ENCODE results near the gene VPS16. TPM values are rescaled to one million over a fixed set of nuclear protein-coding genes. Genes with fewer than 3 reads are reported as not detected.

Gene VPS16
- total RNA-seq, 1 donor from 2014 or later, result 30.0 TPM

- TF ChIP-seq, protein P1, sequence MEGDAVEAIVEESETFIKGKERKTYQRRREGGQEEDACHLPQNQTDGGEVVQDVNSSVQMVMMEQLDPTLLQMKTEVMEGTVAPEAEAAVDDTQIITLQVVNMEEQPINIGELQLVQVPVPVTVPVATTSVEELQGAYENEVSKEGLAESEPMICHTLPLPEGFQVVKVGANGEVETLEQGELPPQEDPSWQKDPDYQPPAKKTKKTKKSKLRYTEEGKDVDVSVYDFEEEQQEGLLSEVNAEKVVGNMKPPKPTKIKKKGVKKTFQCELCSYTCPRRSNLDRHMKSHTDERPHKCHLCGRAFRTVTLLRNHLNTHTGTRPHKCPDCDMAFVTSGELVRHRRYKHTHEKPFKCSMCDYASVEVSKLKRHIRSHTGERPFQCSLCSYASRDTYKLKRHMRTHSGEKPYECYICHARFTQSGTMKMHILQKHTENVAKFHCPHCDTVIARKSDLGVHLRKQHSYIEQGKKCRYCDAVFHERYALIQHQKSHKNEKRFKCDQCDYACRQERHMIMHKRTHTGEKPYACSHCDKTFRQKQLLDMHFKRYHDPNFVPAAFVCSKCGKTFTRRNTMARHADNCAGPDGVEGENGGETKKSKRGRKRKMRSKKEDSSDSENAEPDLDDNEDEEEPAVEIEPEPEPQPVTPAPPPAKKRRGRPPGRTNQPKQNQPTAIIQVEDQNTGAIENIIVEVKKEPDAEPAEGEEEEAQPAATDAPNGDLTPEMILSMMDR (IDR thresholded peaks at IDR 0.05), result no peak
- TF ChIP-seq POLR2AphosphoS5 (IDR thresholded peaks at IDR 0.05; ENCODE audit: insufficient read depth in 1 of 2, low read depth in 1 of 2), result no peak
- Histone ChIP-seq H3K27ac (no peak overlapping the region), H3K4me3 (no peak overlapping the region), H3K27me3 (no peaks in the 10 kb centered on the region), H3K9me3 (no peaks in the 10 kb centered on the region), H3K36me3 (peaks cover 0 to 15% of the 10 kb centered on the region in 2 donors), H3K4me1 (peaks cover 15% of the 10 kb centered on the region)
- intact Hi-C loops (cut with DNase I), result no loop called here
- DNase-seq (ENCODE audit: extremely low spot score in 2 of 2), result no peak
Measured at GRCh38 chr20:2835331-2835796, 5.2 kb upstream of the VPS16 start.

DNA sequence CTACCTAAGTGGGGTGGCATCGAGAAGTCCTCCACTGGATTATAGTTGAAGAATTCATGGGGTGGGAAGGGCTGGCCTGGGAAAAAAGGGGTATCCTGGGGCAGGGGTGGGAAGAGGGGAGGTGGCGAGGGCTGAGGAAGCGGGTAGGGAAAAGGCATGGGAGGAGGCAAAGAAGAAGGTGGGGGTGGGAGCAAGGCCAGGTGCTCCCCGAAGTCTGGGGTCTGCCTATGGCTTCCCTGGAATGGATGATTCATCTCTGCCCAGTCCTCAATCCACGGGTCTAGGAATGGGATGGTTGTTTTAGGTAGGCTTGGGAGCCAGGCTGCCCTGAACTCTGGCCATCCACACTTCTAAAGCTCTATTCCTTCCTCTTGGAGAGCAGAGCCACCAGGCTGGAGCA, 4.5 kb upstream of the VPS16 start:
- Histone ChIP-seq H3K36me3 (peaks cover 0 to 15% of the 10 kb centered on the region in 2 donors), H3K27me3 (no peaks in the 10 kb centered on the region), H3K4me3 (no peak overlapping the region), H3K27ac (no peak overlapping the region), H3K4me1 (peaks cover 16% of the 10 kb centered on the region), H3K9me3 (no peaks in the 10 kb centered on the region)
- intact Hi-C loops (cut with DNase I), result no loop called here
- DNase-seq (ENCODE audit: extremely low spot score in 2 of 2), result peak in 1 of 2 donors; percentile 71
- TF ChIP-seq POLR2A (IDR thresholded peaks at IDR 0.05) (no peak), POLR2AphosphoS5 (IDR thresholded peaks at IDR 0.05; ENCODE audit: insufficient read depth in 1 of 2, low read depth in 1 of 2) (no peak)
- TF ChIP-seq, protein P1 (IDR thresholded peaks at IDR 0.05), result no peak

- Histone ChIP-seq H3K4me1 (peaks cover 25% of the 10 kb centered on the region), H3K9me3 (no peaks in the 10 kb centered on the region), H3K27me3 (no peaks in the 10 kb centered on the region), H3K4me3 (no peak overlapping the region), H3K36me3 (peaks cover 0 to 15% of the 10 kb centered on the region in 2 donors), H3K27ac (no peak overlapping the region)
- DNase-seq (ENCODE audit: extremely low spot score in 2 of 2), result peak in 1 of 2 donors; percentile 64
- intact Hi-C loops (cut with DNase I), result no loop called here
- TF ChIP-seq, protein P1 (IDR thresholded peaks at IDR 0.05), result no peak
- no peak for TF ChIP-seq POLR2A (IDR thresholded peaks at IDR 0.05)
- TF ChIP-seq POLR2AphosphoS5 (IDR thresholded peaks at IDR 0.05; ENCODE audit: insufficient read depth in 1 of 2, low read depth in 1 of 2), result no peak
Measured at GRCh38 chr20:2837221-2837960, 3.2 kb upstream of the VPS16 start.

DNA sequence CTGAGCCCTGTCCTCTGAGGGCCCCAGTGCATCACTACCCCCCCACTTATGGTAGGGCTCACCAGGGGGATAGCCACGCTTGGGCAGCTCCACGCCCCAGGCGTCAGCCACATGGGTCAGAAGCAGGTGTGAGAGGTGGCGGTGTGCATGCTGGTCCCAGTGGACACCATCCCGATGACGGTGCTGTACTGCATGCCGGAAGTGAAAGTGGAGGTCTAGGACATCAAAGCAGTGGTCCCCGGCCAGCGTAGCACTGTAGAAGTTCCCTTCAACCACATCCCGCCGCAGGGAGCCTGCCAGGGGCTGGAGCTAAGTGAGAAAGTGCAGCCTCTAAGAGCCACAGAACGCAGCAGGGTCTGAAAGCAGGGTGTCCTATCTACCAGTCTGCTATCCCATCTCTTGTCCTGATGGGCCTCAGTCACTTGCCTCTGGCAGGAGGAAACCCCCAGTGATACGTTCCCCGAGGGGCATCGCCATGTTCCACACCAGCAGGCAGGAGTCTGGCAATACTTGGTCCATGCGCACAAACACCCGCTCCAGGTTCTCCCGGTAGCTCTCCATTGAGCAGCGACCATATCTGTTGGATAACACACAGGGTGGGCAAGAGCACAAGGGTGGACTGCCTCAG, 2.3 kb upstream of the VPS16 start:
- intact Hi-C loops (cut with DNase I), result no loop called here
- TF ChIP-seq POLR2AphosphoS5 (IDR thresholded peaks at IDR 0.05; ENCODE audit: insufficient read depth in 1 of 2, low read depth in 1 of 2), result no peak
- no peak for TF ChIP-seq POLR2A (IDR thresholded peaks at IDR 0.05)
- TF ChIP-seq, protein P1 (IDR thresholded peaks at IDR 0.05), result no peak
- DNase-seq (ENCODE audit: extremely low spot score in 2 of 2), result peak in 1 of 2 donors; percentile 92

More for the DNA sequence above, 2.3 kb upstream of the VPS16 start:
- no peak overlapping the region for H3K27ac ChIP-seq
- H3K4me1 ChIP-seq, result peaks cover 30% of the 10 kb centered on the region
- no peaks in the 10 kb centered on the region for H3K9me3 ChIP-seq
- no peak overlapping the region for H3K4me3 ChIP-seq
- H3K36me3 ChIP-seq, result peaks cover 0 to 19% of the 10 kb centered on the region in 2 donors
- H3K27me3 ChIP-seq, result no peaks in the 10 kb centered on the region
